ENCODE results near the gene NAA80. TPM values are rescaled to one million over a fixed set of nuclear protein-coding genes. Genes with fewer than 3 reads are reported as not detected.

Gene NAA80
- total and polyA plus RNA-seq, 2 of the 8 experiments (the other 6 are each of a cell fraction or from before 2014, with no cell fraction given), result 11.3 to 16.7 TPM

GRCh38 chr3:50289130-50289529 lies 10.1 kb downstream of the NAA80 start:
- no peak overlapping the region for H2BK5ac ChIP-seq (ENCODE audit: low read depth, low read length)
- ChIA-PET CTCF (ENCODE audit: partially characterized antibody) (interaction anchor here (1.3 to 4.3 kb wide), 4 partner anchors 9 to 30 kb away, joined by 3 to 13 read pairs (median 8); partner anchors contain the start of gene HYAL1), POLR2A (ENCODE audit: partially characterized antibody) (interaction anchor here (0.6 to 6.8 kb wide), 6 partner anchors 10 to 41 kb away, joined by 3 to 122 read pairs (median 4); partner anchors contain the start of genes HYAL3, LSMEM2 and NAA80)

More at GRCh38 chr3:50289130-50289529, 10.1 kb downstream of the NAA80 start:
- no peak overlapping the region for H3K14ac ChIP-seq (ENCODE audit: insufficient read length)
- H3K27me3 ChIP-seq (replicated peaks in 1 of 4; ENCODE audit: control insufficient read depth in 3 of 4, extremely low read depth in 1 of 4, insufficient read depth in 3 of 4, low read length in 3 of 4), result no peaks in the 10 kb centered on the region; a peak in 1 of 7 replicates
- H4K91ac ChIP-seq (replicated peaks; ENCODE audit: insufficient read length, low read length), result no peak overlapping the region
- peaks cover 0 to 13% of the 10 kb centered on the region in 2 experiments for H4K20me1 ChIP-seq (replicated peaks in 1 of 2; ENCODE audit: control insufficient read depth in 1 of 2, insufficient read depth in 2 of 2, low read length in 2 of 2)
- H3K23me2 ChIP-seq (ENCODE audit: low read depth, low read length), result peaks cover 10% of the 10 kb centered on the region
- no peaks in the 10 kb centered on the region for H3K9me3 ChIP-seq (ENCODE audit: insufficient read depth in 2 of 2, low read depth in 1 of 2, low read length in 1 of 2)
- peaks cover 16 to 29% (median 22%) of the 10 kb centered on the region in 4 experiments for H3K36me3 ChIP-seq (ENCODE audit: control insufficient read depth in 2 of 4, insufficient read depth in 4 of 4, low read length in 3 of 4)
- H3K79me2 ChIP-seq (ENCODE audit: control insufficient read depth in 1 of 2, insufficient read depth in 2 of 2, low read length in 2 of 2), result peaks cover 0 to 15% of the 10 kb centered on the region in 2 experiments; a peak in 3 of 4 replicates
- H3K4me1 ChIP-seq (replicated peaks in 1 of 4; ENCODE audit: control insufficient read depth in 3 of 4, insufficient read depth in 4 of 4, low read length in 3 of 4), result peaks cover 0 to 7% (median 5%) of the 10 kb centered on the region in 4 experiments; a peak in 4 of 7 replicates
- no peak for FAIRE-seq
- H3K56ac ChIP-seq (replicated peaks; ENCODE audit: insufficient read length, low read depth, low read length), result no peak overlapping the region
- no peak overlapping the region for H3K27ac ChIP-seq (ENCODE audit: low read depth, low read length)
- H3K23ac ChIP-seq (ENCODE audit: insufficient read length), result no peak overlapping the region
- 96% methylated on average over 6 of the region's 6 CpGs; no CpG with 5 or more reads in 1 of the 2 experiments for WGBS, 2 experiments (ENCODE audit: extremely low coverage in 1 of 2, insufficient coverage in 1 of 2, insufficient read length in 1 of 2, insufficient replicate concordance in 2 of 2, low coverage in 1 of 2, low lambda C conversion rate in 2 of 2, missing lambda C conversion rate in 1 of 2)
- H2BK20ac ChIP-seq (ENCODE audit: low read length), result no peak overlapping the region
- H2BK12ac ChIP-seq (ENCODE audit: low read depth, low read length), result no peak overlapping the region
- no peak overlapping the region for H3K4me3 ChIP-seq (ENCODE audit: extremely low read depth in 1 of 4, insufficient read depth in 2 of 4, low read depth in 3 of 4, low read length in 4 of 4)
- no peak overlapping the region for H3K4me2 ChIP-seq (ENCODE audit: insufficient read depth in 1 of 2, low read depth in 2 of 2, low read length in 2 of 2)
- H3K9ac ChIP-seq (replicated peaks in 1 of 4; ENCODE audit: extremely low read depth in 1 of 4, low read depth in 3 of 4, low read length in 3 of 4), result no peak overlapping the region
- no peak overlapping the region for H2AK5ac ChIP-seq (ENCODE audit: low read depth, low read length)
- no peak overlapping the region for H2BK120ac ChIP-seq (replicated peaks; ENCODE audit: low read depth, low read length)
- no peak overlapping the region for H3K4ac ChIP-seq (replicated peaks; ENCODE audit: insufficient read length, low read depth, low read length)
- TF ChIP-seq BCL11A (IDR thresholded peaks at IDR 0.05; ENCODE audit: low read depth in 2 of 2, low read length in 2 of 2) (no peak), CEBPB (IDR thresholded peaks at IDR 0.05; ENCODE audit: low read depth, low read length) (no peak), CBX5 (IDR thresholded peaks at IDR 0.05; ENCODE audit: low read depth, low read length) (no peak), CTCF (IDR thresholded peaks at IDR 0.05; ENCODE audit: control extremely low read depth in 1 of 3, insufficient read depth in 1 of 3, low read depth in 1 of 3, low read length in 3 of 3) (no peak)
- DNase-seq (ENCODE audit: low read depth in 1 of 2, low spot score in 2 of 2), result no peak
- H2AFZ ChIP-seq (ENCODE audit: low read length), result no peak overlapping the region
- H3K18ac ChIP-seq (ENCODE audit: extremely low read depth, low read length), result no peak overlapping the region
- no peak overlapping the region for H4K5ac ChIP-seq (ENCODE audit: insufficient read length, low read depth, low read length)
- no peak overlapping the region; the same call in 1 of the 2 replicates for H4K8ac ChIP-seq (ENCODE audit: extremely low read depth, insufficient read depth, low read length)
- no peak overlapping the region for H2BK15ac ChIP-seq (ENCODE audit: low read length)
- H3K79me1 ChIP-seq (ENCODE audit: low read depth, low read length), result peaks cover 8% of the 10 kb centered on the region; the same call in 1 of the 2 replicates

All from H1 (cell line).